Measurements from ENCODE around the gene CTNNA3.

CTNNA3 gene

DNA sequence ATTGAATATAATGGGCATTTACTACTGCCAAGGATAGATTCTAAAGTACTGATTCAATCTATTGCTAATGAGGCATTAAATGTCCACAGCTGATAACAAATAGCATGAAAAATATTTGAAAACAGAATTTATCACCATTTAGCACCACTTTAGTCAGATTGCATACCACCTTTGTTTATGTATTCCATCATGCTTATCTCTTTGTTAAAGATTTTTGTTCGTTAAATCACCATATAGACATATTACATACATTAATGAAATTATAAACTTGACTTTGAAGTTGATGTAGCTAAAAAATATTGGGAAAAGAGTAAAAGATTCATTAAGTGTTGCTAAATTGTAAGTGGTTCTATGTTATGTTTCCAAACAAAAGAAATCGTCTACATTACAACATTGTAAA is 1022.9 kb downstream of the CTNNA3 start:
- no peaks in the 10 kb centered on the region for H3K4me1 ChIP-seq (ENCODE audit: insufficient read depth, low read length)
- no peaks in the 10 kb centered on the region for H3K9me3 ChIP-seq (ENCODE audit: control insufficient read depth, insufficient read depth, low read length)

DNA sequence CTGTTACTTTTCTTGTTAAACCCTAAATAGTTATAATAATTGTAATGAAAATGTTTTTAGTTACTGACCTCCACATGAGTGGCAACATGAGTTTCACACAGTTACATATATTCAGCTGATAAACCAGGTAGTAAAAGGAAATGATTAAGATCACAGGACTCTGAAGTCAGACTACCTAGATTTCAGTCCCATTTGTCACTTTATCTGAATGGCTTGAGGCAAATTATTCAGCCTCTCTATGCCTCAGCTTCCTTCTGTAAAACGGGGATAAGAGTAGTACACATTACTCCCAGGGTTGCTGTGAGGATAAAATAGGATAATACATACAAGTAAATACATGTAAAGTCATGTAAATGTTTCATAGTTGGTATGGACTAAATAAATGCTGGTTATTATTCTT is 1024.4 kb downstream of the CTNNA3 start:
- Histone ChIP-seq H3K9me3 (ENCODE audit: control insufficient read depth, insufficient read depth, low read length) (no peaks in the 10 kb centered on the region), H3K9ac (ENCODE audit: low read depth, low read length) (no peak overlapping the region), H3K4me1 (ENCODE audit: insufficient read depth, low read length) (no peaks in the 10 kb centered on the region), H3K36me3 (ENCODE audit: insufficient read depth, low read length) (no peaks in the 10 kb centered on the region)

More for the DNA sequence above, 1022.9 kb downstream of the CTNNA3 start:
- Histone ChIP-seq H3K36me3 (ENCODE audit: insufficient read depth, low read length) (no peaks in the 10 kb centered on the region), H3K9ac (ENCODE audit: low read depth, low read length) (no peak overlapping the region)

DNA sequence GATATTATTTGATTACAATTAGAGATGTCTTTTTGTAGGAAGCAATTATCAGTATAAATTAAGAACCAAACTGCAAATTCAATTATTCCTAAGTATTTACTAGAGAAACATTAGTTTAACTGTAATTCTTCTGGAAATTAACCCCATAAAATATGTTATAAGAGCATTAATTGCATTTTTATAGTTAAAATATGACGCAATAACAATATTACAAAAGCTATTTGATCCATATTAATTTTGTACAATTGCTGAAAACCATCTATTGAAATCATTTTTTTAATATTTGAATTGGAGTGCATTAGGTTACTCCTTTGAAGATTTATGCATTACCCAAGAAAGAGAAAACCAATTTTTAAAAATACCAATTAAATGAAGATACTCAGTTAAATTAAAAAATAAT is 1024.9 kb downstream of the CTNNA3 start:
- Histone ChIP-seq H3K36me3 (ENCODE audit: insufficient read depth, low read length) (no peaks in the 10 kb centered on the region), H3K4me1 (ENCODE audit: insufficient read depth, low read length) (no peaks in the 10 kb centered on the region), H3K9me3 (ENCODE audit: control insufficient read depth, insufficient read depth, low read length) (no peaks in the 10 kb centered on the region), H3K9ac (ENCODE audit: low read depth, low read length) (no peak overlapping the region)

DNA sequence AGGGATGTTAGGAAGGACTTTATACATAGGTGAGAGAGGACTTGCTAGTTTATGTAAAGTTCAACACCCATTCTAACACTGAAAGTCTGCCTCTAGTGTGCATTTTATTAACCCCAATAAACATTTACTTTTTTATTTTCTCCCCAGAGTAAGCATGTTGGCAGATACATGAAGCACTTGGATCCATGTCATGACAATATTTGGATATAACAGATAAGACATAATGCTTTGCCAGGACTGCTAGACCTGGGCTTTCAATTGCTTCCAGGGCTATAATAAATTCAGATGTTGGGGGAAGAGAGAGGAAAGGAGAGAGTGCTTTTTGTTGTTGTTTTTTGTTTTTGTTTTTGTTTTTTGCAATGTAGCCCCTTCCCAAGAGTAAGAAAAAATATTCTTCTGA is 1039.5 kb downstream of the CTNNA3 start:
- H3K9me3 ChIP-seq (ENCODE audit: control insufficient read depth, insufficient read depth, low read length), result no peaks in the 10 kb centered on the region
- H3K36me3 ChIP-seq (ENCODE audit: insufficient read depth, low read length), result no peaks in the 10 kb centered on the region
- no peaks in the 10 kb centered on the region for H3K4me1 ChIP-seq (ENCODE audit: insufficient read depth, low read length)
- H3K9ac ChIP-seq (ENCODE audit: low read depth, low read length), result no peak overlapping the region

DNA sequence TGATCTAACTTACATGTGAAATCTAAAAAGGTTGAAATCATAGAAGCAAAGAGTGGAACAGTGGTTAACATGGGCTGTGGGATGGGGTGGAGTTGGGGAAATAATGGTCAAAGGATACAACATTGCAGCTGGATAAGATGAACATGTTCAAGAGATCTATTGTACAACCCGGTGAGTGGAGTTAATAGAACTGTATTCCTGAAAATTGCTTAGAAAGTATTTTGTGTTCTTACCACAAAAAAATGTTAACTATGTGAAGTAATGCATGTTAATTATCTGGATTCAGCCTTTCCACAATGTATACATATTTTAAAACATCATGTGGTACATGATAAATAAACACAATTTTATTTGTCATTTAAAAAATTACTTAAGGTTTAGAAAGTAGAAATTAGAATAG is 1041.1 kb downstream of the CTNNA3 start:
- H3K36me3 ChIP-seq (ENCODE audit: insufficient read depth, low read length), result no peaks in the 10 kb centered on the region
- H3K4me1 ChIP-seq (ENCODE audit: insufficient read depth, low read length), result no peaks in the 10 kb centered on the region
- H3K9ac ChIP-seq (ENCODE audit: low read depth, low read length), result no peak overlapping the region
- no peaks in the 10 kb centered on the region for H3K9me3 ChIP-seq (ENCODE audit: control insufficient read depth, insufficient read depth, low read length)

DNA sequence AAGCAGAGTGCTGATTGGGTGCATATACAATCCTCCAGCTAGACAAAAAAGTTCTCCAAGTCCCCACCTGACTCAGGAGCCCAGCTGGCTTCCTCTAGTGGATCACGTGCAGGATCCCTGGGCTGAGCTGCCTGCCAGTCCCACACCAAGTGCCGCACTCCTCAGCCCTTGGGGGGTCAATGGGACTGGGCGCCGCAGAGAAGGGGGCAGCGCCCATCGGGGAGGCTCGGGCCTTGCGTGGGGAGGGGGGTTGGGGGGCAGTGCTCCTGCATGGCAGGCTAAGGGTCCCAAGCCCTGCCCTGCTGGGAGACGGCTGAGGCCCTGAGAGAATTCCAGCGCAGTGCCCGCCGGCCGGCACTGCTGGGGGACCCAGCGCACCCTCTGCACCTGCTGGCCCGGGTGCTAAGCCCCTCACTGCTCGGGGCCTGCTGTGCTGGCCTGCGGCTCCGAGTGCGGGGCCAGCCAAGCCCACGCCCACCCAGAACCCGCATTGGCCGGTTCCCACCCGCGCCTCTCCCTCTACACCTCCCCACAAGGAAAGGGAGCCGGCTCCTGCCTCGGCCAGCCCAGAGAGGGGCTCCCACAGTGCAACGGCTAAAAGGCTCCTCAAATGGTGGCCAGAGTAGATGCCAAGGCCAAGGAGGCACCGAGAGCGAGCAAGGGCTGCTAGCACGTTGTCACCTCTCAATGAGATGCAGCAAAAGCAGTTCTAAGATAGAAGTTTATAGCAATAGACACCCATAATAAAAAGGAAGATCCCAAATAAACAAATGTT is 1044.5 kb downstream of the CTNNA3 start:
- H3K9me3 ChIP-seq (ENCODE audit: control insufficient read depth, insufficient read depth, low read length), result peaks cover 3% of the 10 kb centered on the region; the same call in 1 of the 2 replicates
- H3K9ac ChIP-seq (ENCODE audit: low read depth, low read length), result no peak overlapping the region
- no peaks in the 10 kb centered on the region for H3K36me3 ChIP-seq (ENCODE audit: insufficient read depth, low read length)
- no peaks in the 10 kb centered on the region for H3K4me1 ChIP-seq (ENCODE audit: insufficient read depth, low read length)

DNA sequence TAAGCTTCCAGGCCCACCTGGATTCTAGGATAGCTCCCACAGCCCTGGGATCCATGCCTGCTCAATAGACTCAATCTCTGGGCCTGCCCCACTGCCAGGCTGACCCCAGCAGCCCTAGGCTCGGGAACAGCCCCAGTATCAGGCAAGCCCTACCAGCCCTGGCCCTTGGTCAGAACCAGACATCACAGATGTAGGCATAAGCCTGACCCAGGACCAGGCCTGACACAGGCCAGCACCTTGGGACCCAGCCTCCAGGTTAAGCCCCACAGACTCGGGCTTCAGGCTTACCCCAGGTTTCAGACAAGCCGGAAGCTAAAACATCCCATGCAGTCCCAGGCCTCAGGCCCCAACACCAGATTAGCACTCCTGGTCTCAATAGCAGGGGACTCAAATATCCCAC is 1046.4 kb downstream of the CTNNA3 start:
- Histone ChIP-seq H3K9me3 (ENCODE audit: control insufficient read depth, insufficient read depth, low read length) (peaks cover 4% of the 10 kb centered on the region; the same call in 1 of the 2 replicates), H3K36me3 (ENCODE audit: insufficient read depth, low read length) (no peaks in the 10 kb centered on the region), H3K4me1 (ENCODE audit: insufficient read depth, low read length) (no peaks in the 10 kb centered on the region), H3K9ac (ENCODE audit: low read depth, low read length) (no peak overlapping the region)

DNA sequence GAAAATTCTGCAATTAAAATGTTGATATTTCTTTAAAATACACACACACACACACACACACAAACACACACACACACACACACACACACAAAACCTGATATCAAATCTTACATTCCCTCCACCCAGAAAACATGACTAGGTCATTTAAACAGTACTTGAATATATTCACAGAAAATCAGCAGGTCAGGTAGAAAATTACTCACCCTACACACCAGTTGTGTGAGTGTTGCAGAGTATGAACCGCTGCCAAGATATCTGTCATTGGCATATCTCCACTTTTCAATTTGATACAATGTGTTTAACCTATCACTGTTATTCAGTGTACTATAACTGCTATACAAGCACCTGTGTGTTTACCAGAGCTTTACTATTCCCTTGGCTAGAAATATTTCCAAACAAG is 1053.8 kb downstream of the CTNNA3 start:
- Histone ChIP-seq H3K9ac (ENCODE audit: low read depth, low read length) (no peak overlapping the region), H3K4me1 (ENCODE audit: insufficient read depth, low read length) (no peaks in the 10 kb centered on the region), H3K9me3 (ENCODE audit: control insufficient read depth, insufficient read depth, low read length) (peaks cover 4% of the 10 kb centered on the region; the same call in 1 of the 2 replicates), H3K36me3 (ENCODE audit: insufficient read depth, low read length) (no peaks in the 10 kb centered on the region)

DNA sequence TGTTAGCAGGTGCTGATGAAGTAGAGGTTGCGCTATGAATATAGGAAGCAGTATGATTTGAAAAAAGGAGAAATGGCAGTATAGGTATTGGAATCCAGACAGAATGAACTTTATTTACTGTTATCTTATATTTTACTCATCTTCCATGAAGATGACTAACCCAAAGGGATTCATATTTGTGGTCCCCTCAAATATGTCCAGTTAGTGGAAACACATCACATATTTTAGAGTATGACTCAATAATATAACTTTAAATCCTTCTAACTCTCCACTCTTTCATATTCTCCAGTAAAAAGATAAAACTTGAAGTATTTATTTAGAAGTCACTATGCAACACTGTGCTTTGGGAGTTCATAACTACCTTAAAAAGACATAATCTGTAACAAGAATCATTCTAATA is 1056.6 kb downstream of the CTNNA3 start:
- H3K9me3 ChIP-seq (ENCODE audit: control insufficient read depth, insufficient read depth, low read length), result no peaks in the 10 kb centered on the region
- no peak overlapping the region for H3K9ac ChIP-seq (ENCODE audit: low read depth, low read length)
- no peaks in the 10 kb centered on the region for H3K36me3 ChIP-seq (ENCODE audit: insufficient read depth, low read length)
- no peaks in the 10 kb centered on the region for H3K4me1 ChIP-seq (ENCODE audit: insufficient read depth, low read length)

DNA sequence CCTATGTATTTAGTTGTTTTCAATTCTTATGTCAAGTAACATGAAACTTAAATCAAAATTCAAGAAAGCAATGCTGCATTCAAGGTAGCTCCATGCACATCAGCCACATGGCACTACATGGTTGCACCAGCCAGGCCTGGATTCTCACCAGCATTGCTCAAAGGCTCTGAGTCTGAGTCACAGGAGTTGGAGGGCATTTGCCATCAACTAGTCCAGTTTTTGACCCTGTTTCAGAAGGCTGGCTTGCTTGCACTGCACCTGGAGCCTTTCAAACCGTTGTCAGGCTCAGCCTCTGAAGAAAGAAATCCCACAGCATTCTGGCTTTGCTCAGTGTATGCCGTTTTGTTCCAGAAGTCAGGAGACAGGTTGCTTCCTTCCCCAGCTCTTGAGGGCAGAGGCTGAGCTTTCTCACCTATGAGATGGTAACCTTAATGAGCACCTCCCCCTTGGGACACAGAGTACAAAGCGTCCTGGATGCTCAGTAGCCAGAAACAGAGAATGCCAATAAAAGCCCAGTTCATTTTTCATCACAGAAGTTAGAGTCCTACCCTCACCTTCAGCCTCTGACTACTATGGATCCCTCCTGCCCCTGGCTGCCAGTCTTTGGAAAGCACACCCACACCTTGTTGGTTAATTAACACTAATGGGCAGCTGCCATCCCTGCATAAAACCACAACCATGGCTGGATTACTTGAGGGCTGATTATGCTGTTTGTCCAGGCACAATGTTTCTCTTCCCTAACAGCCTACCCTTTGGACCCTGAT is 1058.5 kb downstream of the CTNNA3 start:
- Histone ChIP-seq H3K4me1 (ENCODE audit: insufficient read depth, low read length) (no peaks in the 10 kb centered on the region), H3K36me3 (ENCODE audit: insufficient read depth, low read length) (no peaks in the 10 kb centered on the region), H3K9ac (ENCODE audit: low read depth, low read length) (no peak overlapping the region), H3K9me3 (ENCODE audit: control insufficient read depth, insufficient read depth, low read length) (no peaks in the 10 kb centered on the region)

DNA sequence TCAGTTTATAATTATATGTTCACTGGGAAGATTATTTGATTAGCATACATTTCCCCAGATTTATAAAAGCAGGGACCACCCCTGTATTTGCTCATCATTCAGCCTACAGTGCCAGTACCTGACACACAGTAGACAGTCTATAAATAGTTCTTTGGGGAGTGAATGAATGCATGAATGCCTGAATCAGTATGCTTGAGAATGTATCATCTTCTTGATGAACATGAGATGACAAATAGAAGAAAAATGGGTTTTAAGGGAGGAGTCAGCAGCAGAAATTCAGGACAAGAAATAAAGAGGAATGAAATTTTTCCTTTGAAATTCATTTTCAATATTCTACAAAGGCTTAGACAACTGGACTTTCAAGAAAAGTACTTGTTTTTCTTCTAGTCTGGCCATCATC is 1066.0 kb downstream of the CTNNA3 start:
- Histone ChIP-seq H3K36me3 (ENCODE audit: insufficient read depth, low read length) (no peaks in the 10 kb centered on the region), H3K9me3 (ENCODE audit: control insufficient read depth, insufficient read depth, low read length) (no peaks in the 10 kb centered on the region), H3K9ac (ENCODE audit: low read depth, low read length) (no peak overlapping the region), H3K4me1 (ENCODE audit: insufficient read depth, low read length) (no peaks in the 10 kb centered on the region)

DNA sequence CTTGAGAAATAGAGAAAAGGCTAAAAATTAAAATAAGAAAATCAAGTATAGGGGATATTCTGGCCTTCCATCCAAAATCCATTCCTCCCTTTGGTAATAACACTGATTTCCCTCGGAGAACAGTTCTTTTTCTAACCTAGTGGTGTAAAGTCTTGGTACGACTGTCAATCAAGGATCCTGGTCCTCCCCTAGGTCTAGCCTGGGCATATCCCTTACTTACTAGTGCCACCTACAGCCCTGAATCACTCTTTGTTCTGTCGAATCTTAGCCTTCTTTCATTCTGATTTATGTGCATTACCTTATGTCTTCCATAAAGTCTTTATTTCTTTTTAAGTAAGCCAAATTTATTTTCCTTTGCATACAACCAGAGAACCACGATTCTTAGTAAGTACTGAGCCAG is 1068.8 kb downstream of the CTNNA3 start:
- Histone ChIP-seq H3K9me3 (ENCODE audit: control insufficient read depth, insufficient read depth, low read length) (no peaks in the 10 kb centered on the region), H3K9ac (ENCODE audit: low read depth, low read length) (no peak overlapping the region), H3K36me3 (ENCODE audit: insufficient read depth, low read length) (no peaks in the 10 kb centered on the region), H3K4me1 (ENCODE audit: insufficient read depth, low read length) (no peaks in the 10 kb centered on the region)

DNA sequence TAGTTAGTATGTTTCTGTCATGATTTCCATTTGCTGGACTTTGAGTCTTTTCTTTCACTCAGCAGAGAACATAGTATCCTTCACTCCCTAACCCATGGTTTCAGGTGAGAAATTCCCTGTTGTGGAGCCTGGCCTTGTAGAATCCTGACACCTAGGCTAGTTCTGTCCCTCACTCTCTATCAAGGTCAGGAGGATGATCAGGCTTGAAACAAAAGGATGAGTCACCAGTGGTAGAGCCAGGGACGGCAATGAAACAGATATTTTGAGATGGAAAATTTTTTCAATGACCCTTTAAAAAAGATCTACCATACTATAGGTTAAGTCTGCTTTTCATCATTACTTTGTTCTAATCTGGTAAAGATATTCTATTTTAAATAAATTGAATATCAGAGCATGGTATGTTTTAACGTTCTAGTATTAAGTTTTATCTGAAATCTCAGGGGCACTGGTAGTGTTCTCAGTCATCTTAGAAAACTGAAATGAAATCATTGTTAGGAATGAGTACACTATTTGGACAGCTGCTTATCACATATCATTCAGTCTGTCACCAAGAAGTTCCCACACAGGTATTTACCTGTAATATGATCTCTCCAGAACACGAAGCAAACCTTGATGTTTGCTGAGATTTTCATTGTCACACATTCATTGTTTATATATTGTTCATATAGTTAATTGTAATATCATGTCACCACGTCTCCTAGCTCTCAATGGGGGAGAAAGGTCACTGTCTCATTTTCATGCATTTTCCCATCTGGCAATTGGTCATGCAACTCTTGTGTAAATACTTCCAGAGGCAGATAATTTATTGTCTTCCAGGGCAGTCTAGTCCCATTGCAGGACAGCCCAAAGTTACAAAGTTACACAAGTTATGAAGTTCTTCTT is 1070.0 kb downstream of the CTNNA3 start:
- no peaks in the 10 kb centered on the region for H3K36me3 ChIP-seq (ENCODE audit: insufficient read depth, low read length)

DNA sequence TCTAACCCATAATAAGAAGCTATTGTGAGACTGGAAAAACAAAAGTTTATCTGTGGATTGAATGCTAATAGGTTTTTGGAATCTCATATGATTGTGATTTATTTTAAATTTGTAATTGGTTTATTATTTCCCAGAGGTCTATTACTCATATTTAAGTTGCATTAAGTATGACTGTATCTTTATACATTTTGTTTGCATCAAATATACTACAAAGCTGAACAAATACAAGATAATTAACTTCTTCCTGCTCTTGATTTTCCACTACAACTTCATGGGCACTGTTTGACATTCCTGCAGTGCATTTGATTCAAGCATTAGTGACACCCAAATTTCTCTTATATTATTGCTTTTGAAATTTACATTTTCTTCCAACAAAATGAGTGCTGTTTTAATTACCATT is 1073.9 kb downstream of the CTNNA3 start:
- Histone ChIP-seq H3K9ac (ENCODE audit: low read depth, low read length) (no peak overlapping the region), H3K9me3 (ENCODE audit: control insufficient read depth, insufficient read depth, low read length) (no peaks in the 10 kb centered on the region), H3K36me3 (ENCODE audit: insufficient read depth, low read length) (no peaks in the 10 kb centered on the region), H3K4me1 (ENCODE audit: insufficient read depth, low read length) (no peaks in the 10 kb centered on the region)

More for the DNA sequence above, 1070.0 kb downstream of the CTNNA3 start:
- Histone ChIP-seq H3K4me1 (ENCODE audit: insufficient read depth, low read length) (no peaks in the 10 kb centered on the region), H3K9ac (ENCODE audit: low read depth, low read length) (no peak overlapping the region), H3K9me3 (ENCODE audit: control insufficient read depth, insufficient read depth, low read length) (no peaks in the 10 kb centered on the region)

Data from ES-I3 (cell line).